Measurements from ENCODE around the gene GCH1.

Gene GCH1

GRCh38 chr14:54931101-54931500 is 28.5 kb upstream of the GCH1 start:
- no peak overlapping the region for H2AFZ ChIP-seq (ENCODE audit: low read length)
- H3K36me3 ChIP-seq (ENCODE audit: insufficient read depth, low read length) = no peaks in the 10 kb centered on the region
- no peak for TF ChIP-seq CTCF (IDR thresholded peaks at IDR 0.05; ENCODE audit: low read length)
- no peak for TF ChIP-seq EZH2 (IDR thresholded peaks at IDR 0.05; ENCODE audit: borderline replicate concordance, low read length)

GRCh38 chr14:54929556-54929955 is 26.9 kb upstream of the GCH1 start:
- no peaks in the 10 kb centered on the region for H3K4me1 ChIP-seq (ENCODE audit: insufficient read depth, low read length, severe bottlenecking)

More at GRCh38 chr14:54931101-54931500, 28.5 kb upstream of the GCH1 start:
- no peaks in the 10 kb centered on the region for H3K79me2 ChIP-seq (ENCODE audit: insufficient read depth, low read length)
- H4K20me1 ChIP-seq (ENCODE audit: insufficient read depth, low read length) = no peaks in the 10 kb centered on the region
- H3K27me3 ChIP-seq (ENCODE audit: insufficient read depth, low read length) = no peaks in the 10 kb centered on the region
- H3K27ac ChIP-seq (ENCODE audit: low read depth, low read length, poor library complexity, severe bottlenecking) = no peak overlapping the region
- no peaks in the 10 kb centered on the region for H3K9me3 ChIP-seq (ENCODE audit: low read length)
- H3K9ac ChIP-seq (ENCODE audit: low read length) = no peak overlapping the region
- H3K4me3 ChIP-seq (ENCODE audit: low read depth, low read length, poor library complexity, severe bottlenecking) = no peak overlapping the region
- no peaks in the 10 kb centered on the region for H3K4me1 ChIP-seq (ENCODE audit: insufficient read depth, low read length, severe bottlenecking)
- no peak overlapping the region for H3K4me2 ChIP-seq (ENCODE audit: low read length)
- H3K9me2 ChIP-seq (ENCODE audit: low read depth, low read length) = no peaks in the 10 kb centered on the region
- H3F3A ChIP-seq (ENCODE audit: insufficient read depth, low read length) = no peaks in the 10 kb centered on the region

GRCh38 chr14:54928216-54928615 is 25.6 kb upstream of the GCH1 start:
- Histone ChIP-seq H3K4me3 (ENCODE audit: low read depth, low read length, poor library complexity, severe bottlenecking) (no peak overlapping the region), H3K4me2 (ENCODE audit: low read length) (no peak overlapping the region), H3K9ac (ENCODE audit: low read length) (no peak overlapping the region), H3K36me3 (ENCODE audit: insufficient read depth, low read length) (no peaks in the 10 kb centered on the region), H3K79me2 (ENCODE audit: insufficient read depth, low read length) (no peaks in the 10 kb centered on the region), H3K9me3 (ENCODE audit: low read length) (no peaks in the 10 kb centered on the region), H2AFZ (ENCODE audit: low read length) (no peak overlapping the region), H3K9me2 (ENCODE audit: low read depth, low read length) (no peaks in the 10 kb centered on the region), H3F3A (ENCODE audit: insufficient read depth, low read length) (no peaks in the 10 kb centered on the region), H3K27me3 (ENCODE audit: insufficient read depth, low read length) (no peaks in the 10 kb centered on the region), H3K27ac (ENCODE audit: low read depth, low read length, poor library complexity, severe bottlenecking) (no peak overlapping the region), H4K20me1 (ENCODE audit: insufficient read depth, low read length) (no peaks in the 10 kb centered on the region), H3K4me1 (ENCODE audit: insufficient read depth, low read length, severe bottlenecking) (no peaks in the 10 kb centered on the region)
- TF ChIP-seq EZH2 (IDR thresholded peaks at IDR 0.05; ENCODE audit: borderline replicate concordance, low read length) (no peak), CTCF (IDR thresholded peaks at IDR 0.05; ENCODE audit: low read length) (no peak)

More at GRCh38 chr14:54929556-54929955, 26.9 kb upstream of the GCH1 start:
- Histone ChIP-seq H3K27ac (ENCODE audit: low read depth, low read length, poor library complexity, severe bottlenecking) (no peak overlapping the region), H3K9ac (ENCODE audit: low read length) (no peak overlapping the region), H2AFZ (ENCODE audit: low read length) (no peak overlapping the region), H3K79me2 (ENCODE audit: insufficient read depth, low read length) (no peaks in the 10 kb centered on the region), H3F3A (ENCODE audit: insufficient read depth, low read length) (no peaks in the 10 kb centered on the region), H3K4me2 (ENCODE audit: low read length) (no peak overlapping the region), H3K36me3 (ENCODE audit: insufficient read depth, low read length) (no peaks in the 10 kb centered on the region), H3K27me3 (ENCODE audit: insufficient read depth, low read length) (no peaks in the 10 kb centered on the region), H3K9me3 (ENCODE audit: low read length) (no peaks in the 10 kb centered on the region), H4K20me1 (ENCODE audit: insufficient read depth, low read length) (no peaks in the 10 kb centered on the region), H3K4me3 (ENCODE audit: low read depth, low read length, poor library complexity, severe bottlenecking) (no peak overlapping the region), H3K9me2 (ENCODE audit: low read depth, low read length) (no peaks in the 10 kb centered on the region)
- TF ChIP-seq EZH2 (IDR thresholded peaks at IDR 0.05; ENCODE audit: borderline replicate concordance, low read length) (no peak), CTCF (IDR thresholded peaks at IDR 0.05; ENCODE audit: low read length) (no peak)
